Type B pancreatic cell (in vitro differentiated cells): ENCODE data around the gene OSBP2. TPM values are rescaled to one million over a fixed set of nuclear protein-coding genes. Genes with fewer than 3 reads are reported as not detected.

Source experiments
- DNase-seq: peaks from one replicate; pipeline ENCODE4 v3.0.0; 2021; ENCODE audit warnings: mixed read lengths; ENCODE audit not compliant: unreplicated experiment; ENCODE audit errors: extremely low spot score
- H3K27ac Mint-ChIP-seq: 2 replicates; pipeline ENCODE4 v1.8.0; 2021; ENCODE audit warnings: mild to moderate bottlenecking, mixed read lengths
- H3K27me3 Mint-ChIP-seq: 2 replicates; pipeline ENCODE4 v1.8.0; 2021; ENCODE audit warnings: mixed read lengths
- H3K36me3 Mint-ChIP-seq: 2 replicates; pipeline ENCODE4 v1.8.0; 2021; ENCODE audit warnings: mixed read lengths
- H3K4me1 Mint-ChIP-seq: one replicate; pipeline ENCODE4 v1.8.0; 2021; ENCODE audit warnings: mixed read lengths; ENCODE audit not compliant: unreplicated experiment
- H3K4me3 Mint-ChIP-seq: 2 replicates; pipeline ENCODE4 v1.8.0; 2021; ENCODE audit warnings: mild to moderate bottlenecking, mixed read lengths
- H3K9me3 Mint-ChIP-seq: 2 replicates; pipeline ENCODE4 v1.8.0; 2021; ENCODE audit warnings: mixed read lengths
- CTCF ChIP-seq: fragments of 200-600 bp; sonication (generic); conservative IDR thresholded peaks from 2 replicates; pipeline ENCODE4 v1.5.0; 2021; ENCODE audit warnings: antibody characterized with exemption, mild to moderate bottlenecking
- total RNA-seq: library from RNA; stranded (reverse); gene quantifications from 2 replicates; pipeline ENCODE4 v1.2.1, GENCODE V29; 2021; ENCODE audit warnings: low replicate concordance

OSBP2 gene
- total RNA-seq, 1 donor from 2014 or later = 8.1 TPM

- Mint-ChIP-seq H3K4me3 (no peak overlapping the region), H3K36me3 (no peaks in the 10 kb centered on the region), H3K4me1 (peaks cover 29% of the 10 kb centered on the region), H3K9me3 (no peaks in the 10 kb centered on the region), H3K27me3 (no peaks in the 10 kb centered on the region), H3K27ac (no peak overlapping the region)
- DNase-seq = peak; percentile 40
- no peak for TF ChIP-seq CTCF
These were observed 180.0 kb downstream of the OSBP2 start for GRCh38 chr22:30874431-30875370.

GRCh38 chr22:30875481-30876215 lies 181.0 kb downstream of the OSBP2 start:
- no peak overlapping the region for H3K4me3 Mint-ChIP-seq
- H3K4me1 Mint-ChIP-seq = peaks cover 29% of the 10 kb centered on the region
- H3K27me3 Mint-ChIP-seq = no peaks in the 10 kb centered on the region
- H3K27ac Mint-ChIP-seq = no peak overlapping the region
- H3K36me3 Mint-ChIP-seq = no peaks in the 10 kb centered on the region
- H3K9me3 Mint-ChIP-seq = no peaks in the 10 kb centered on the region
- DNase-seq = peak; percentile 58
- no peak for TF ChIP-seq CTCF

- TF ChIP-seq CTCF = no peak
- no peaks in the 10 kb centered on the region for H3K36me3 Mint-ChIP-seq
- no peaks in the 10 kb centered on the region for H3K27me3 Mint-ChIP-seq
- H3K4me1 Mint-ChIP-seq = peaks cover 29% of the 10 kb centered on the region
- peak; percentile 67 for DNase-seq
- H3K27ac Mint-ChIP-seq = no peak overlapping the region
- no peak overlapping the region for H3K4me3 Mint-ChIP-seq
- no peaks in the 10 kb centered on the region for H3K9me3 Mint-ChIP-seq
These were observed 181.6 kb downstream of the OSBP2 start for GRCh38 chr22:30876221-30876751.

- TF ChIP-seq CTCF = no peak
- no peak overlapping the region for H3K4me3 Mint-ChIP-seq
- H3K36me3 Mint-ChIP-seq = no peaks in the 10 kb centered on the region
- H3K4me1 Mint-ChIP-seq = peaks cover 28% of the 10 kb centered on the region
- no peak overlapping the region for H3K27ac Mint-ChIP-seq
- DNase-seq = no peak
- H3K27me3 Mint-ChIP-seq = no peaks in the 10 kb centered on the region
- H3K9me3 Mint-ChIP-seq = no peaks in the 10 kb centered on the region
These were observed 182.4 kb downstream of the OSBP2 start for GRCh38 chr22:30876915-30877553.

- no peak overlapping the region for H3K27ac Mint-ChIP-seq
- H3K9me3 Mint-ChIP-seq = no peaks in the 10 kb centered on the region
- no peak overlapping the region for H3K4me3 Mint-ChIP-seq
- no peak for DNase-seq
- H3K4me1 Mint-ChIP-seq = peaks cover 30% of the 10 kb centered on the region
- H3K36me3 Mint-ChIP-seq = no peaks in the 10 kb centered on the region
- no peaks in the 10 kb centered on the region for H3K27me3 Mint-ChIP-seq
- TF ChIP-seq CTCF = no peak
These were observed 183.2 kb downstream of the OSBP2 start for GRCh38 chr22:30877662-30878515.
